SK-N-MC (cell line): ENCODE results near the gene TMEM205.

Experiments
- EZH2 ChIP-seq: fragments of 200-600 bp; sonication (generic); IDR thresholded peaks from one replicate; pipeline ENCODE4 v1.6.1; 2017; ENCODE audit warnings: antibody characterized with exemption
- POLR2AphosphoS5 ChIP-seq: IDR thresholded peaks from 2 replicates; pipeline ENCODE4 v1.6.1; 2012; ENCODE audit warnings: mild to moderate bottlenecking, low read depth, low read length, borderline replicate concordance

DNA sequence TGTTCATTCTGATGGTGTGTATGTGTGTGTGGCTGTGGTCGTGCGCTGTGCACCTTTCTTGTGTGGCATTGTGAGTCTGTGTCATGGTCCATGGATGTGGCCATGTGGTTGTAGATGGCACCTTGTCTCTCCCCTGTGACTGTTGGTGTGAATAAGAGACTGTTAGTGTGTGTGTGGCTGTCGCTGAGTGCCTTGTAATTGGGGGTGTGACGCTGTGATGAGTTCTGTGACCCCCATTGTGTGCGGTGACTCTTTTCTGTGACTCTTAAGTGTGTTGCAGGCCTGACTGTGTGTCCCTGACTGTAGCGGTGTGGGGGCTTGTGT lies 10.0 kb upstream of the TMEM205 start:
- no peak for TF ChIP-seq POLR2AphosphoS5
- TF ChIP-seq EZH2: no peak
